WTC11 (cell line): ENCODE results near the gene SH3GL3. TPM values are rescaled to one million over a fixed set of nuclear protein-coding genes. Genes with fewer than 3 reads are reported as not detected.

Experiments used
- ATAC-seq: fragments of 200-7000 bp; cut with Tn5 transposase; 2 replicates; pipeline ENCODE4 v1.10.0; 2021; ENCODE audit warnings: mild to moderate bottlenecking, moderate library complexity
- Bru-seq: library from RNA; stranded (reverse); fragments of 400-500 nt; gene quantifications from one replicate; lab custom pipeline; 2021; lab: Mats Ljungman, UMichigan
- CTCF ChIA-PET: fragments of 300-600 bp; sonication (Branson Sonifier 250); formaldehyde crosslinking; loops from one replicate; lab custom pipeline; 2021; ENCODE audit warnings: antibody characterized with exemption; lab: Charles Lee
- POLR2A ChIA-PET: fragments of 350-600 bp; sonication (Branson Sonifier 250); formaldehyde crosslinking; loops from one replicate; lab custom pipeline; 2021; ENCODE audit warnings: antibody characterized with exemption; lab: Charles Lee
- DNase-seq: peaks from one replicate; pipeline ENCODE4 v3.0.0; 2021; ENCODE audit warnings: low spot score
- H3K27ac Mint-ChIP-seq: 2 replicates; pipeline ENCODE4 v1.8.0; 2021; ENCODE audit warnings: mixed read lengths
- H3K27me3 Mint-ChIP-seq: 2 replicates; pipeline ENCODE4 v1.8.0; 2021; ENCODE audit warnings: low read depth, mild to moderate bottlenecking, moderate library complexity, mixed read lengths
- H3K36me3 Mint-ChIP-seq: 2 replicates; pipeline ENCODE4 v1.8.0; 2021; ENCODE audit warnings: mixed read lengths
- H3K4me1 Mint-ChIP-seq: 2 replicates; pipeline ENCODE4 v1.8.0; 2022; ENCODE audit warnings: mixed read lengths
- H3K4me3 Mint-ChIP-seq: 2 replicates; pipeline ENCODE4 v1.8.0; 2021; ENCODE audit warnings: mild to moderate bottlenecking, moderate library complexity, mixed read lengths
- H3K9me3 Mint-ChIP-seq: 2 replicates; pipeline ENCODE4 v1.8.0; 2021; ENCODE audit warnings: mixed read lengths
- CBFB ChIP-seq: sonication (generic); formaldehyde crosslinking; IDR thresholded peaks from 2 replicates; pipeline ENCODE4 v1.8.1; 2022; ENCODE audit warnings: mild to moderate bottlenecking, low read depth, missing genetic modification reagents
- ETV6 ChIP-seq: sonication (generic); formaldehyde crosslinking; IDR thresholded peaks from 2 replicates; pipeline ENCODE4 v1.8.1; 2022; ENCODE audit warnings: mild to moderate bottlenecking, missing genetic modification reagents
- FOXK1 ChIP-seq: sonication (generic); formaldehyde crosslinking; IDR thresholded peaks from 2 replicates; pipeline ENCODE4 v1.8.0; 2022; ENCODE audit warnings: mild to moderate bottlenecking, moderate library complexity, missing genetic modification reagents
- GTF2I ChIP-seq: fragments of 250-450 bp; sonication (Bioruptor Pico); conservative IDR thresholded peaks from 2 replicates; pipeline ENCODE4 v1.4.0; 2021; ENCODE audit warnings: mild to moderate bottlenecking
- JAZF1 ChIP-seq: fragments of 250-450 bp; sonication (Bioruptor Pico); IDR thresholded peaks from 2 replicates; pipeline ENCODE4 v1.9.0; 2021; ENCODE audit warnings: moderate library complexity, mild to moderate bottlenecking, inconsistent platforms
- JUN ChIP-seq: sonication (generic); formaldehyde crosslinking; IDR thresholded peaks from 2 replicates; pipeline ENCODE4 v1.8.0; 2023; ENCODE audit warnings: mild to moderate bottlenecking, missing genetic modification reagents
- NFE2L1 ChIP-seq: sonication (generic); formaldehyde crosslinking; IDR thresholded peaks from 2 replicates; pipeline ENCODE4 v1.8.1; 2023; ENCODE audit warnings: missing genetic modification reagents
- NFYB ChIP-seq: sonication (generic); formaldehyde crosslinking; conservative IDR thresholded peaks from 2 replicates; pipeline ENCODE4 v1.8.0; 2022; ENCODE audit warnings: low read depth, missing genetic modification reagents
- PRRX2 ChIP-seq: fragments of 250-450 bp; sonication (Bioruptor Pico); IDR thresholded peaks from 2 replicates; pipeline ENCODE4 v1.8.0; 2021; ENCODE audit warnings: mild to moderate bottlenecking
- SP1 ChIP-seq: sonication (generic); formaldehyde crosslinking; conservative IDR thresholded peaks from 2 replicates; pipeline ENCODE4 v1.8.1; 2022; ENCODE audit warnings: missing genetic modification reagents
- TEAD1 ChIP-seq: sonication (generic); formaldehyde crosslinking; IDR thresholded peaks from 2 replicates; pipeline ENCODE4 v1.8.0; 2022; ENCODE audit warnings: mild to moderate bottlenecking, missing genetic modification reagents
- TEAD4 ChIP-seq: sonication (generic); formaldehyde crosslinking; IDR thresholded peaks from 2 replicates; pipeline ENCODE4 v1.8.0; 2022; ENCODE audit warnings: mild to moderate bottlenecking, missing genetic modification reagents
- ZNF219 ChIP-seq: sonication (generic); formaldehyde crosslinking; IDR thresholded peaks from 2 replicates; pipeline ENCODE4 v1.8.0; 2023; ENCODE audit warnings: missing genetic modification reagents, mild to moderate bottlenecking, borderline replicate concordance
- ZNF232 ChIP-seq: sonication (generic); formaldehyde crosslinking; IDR thresholded peaks from 2 replicates; pipeline ENCODE4 v1.8.0; 2022; ENCODE audit warnings: mild to moderate bottlenecking, missing genetic modification reagents
- long read RNA-seq, 3 experiments: library from RNA in 1 of 3; library from capped mRNA in 1 of 3; library from polyadenylated mRNA in 1 of 3; unstranded in 2 of 3; stranded (forward) in 1 of 3; transcript quantifications; one replicate each; pipeline ENCODE4 v2.0.0, GENCODE V29; 2021
- total RNA-seq: library from RNA; stranded (reverse); gene quantifications from 3 replicates; pipeline ENCODE4 v1.2.3, GENCODE V29; 2021
- TF ChIP-seq, protein P1 (sequence below): sonication (generic); formaldehyde crosslinking; IDR thresholded peaks from 2 replicates; pipeline ENCODE4 v1.8.1; 2023; ENCODE audit warnings: mild to moderate bottlenecking, missing genetic modification reagents, moderate library complexity
- TF ChIP-seq, protein P2 (sequence below): sonication (generic); formaldehyde crosslinking; conservative IDR thresholded peaks from 2 replicates; pipeline ENCODE4 v1.8.1; 2022; ENCODE audit warnings: mild to moderate bottlenecking, missing genetic modification reagents
- TF ChIP-seq, protein P3 (sequence below): fragments of 200-600 bp; IDR thresholded peaks from 2 replicates; pipeline ENCODE4 v1.8.0; 2022; ENCODE audit warnings: antibody characterized with exemption
- TF ChIP-seq, protein P4 (sequence below): sonication (generic); formaldehyde crosslinking; IDR thresholded peaks from 2 replicates; pipeline ENCODE4 v1.8.1; 2023; ENCODE audit warnings: mild to moderate bottlenecking, moderate library complexity, missing genetic modification reagents
- TF ChIP-seq, protein P5 (sequence below): fragments of 250-450 bp; sonication (Bioruptor Pico); IDR thresholded peaks from 2 replicates; pipeline ENCODE4 v2.1.2; 2022; ENCODE audit warnings: mild to moderate bottlenecking, moderate library complexity
- TF ChIP-seq, protein P6 (sequence below): fragments of 250-450 bp; sonication (Bioruptor Pico); IDR thresholded peaks from 2 replicates; pipeline ENCODE4 v1.9.0; 2021; ENCODE audit warnings: mild to moderate bottlenecking
- TF ChIP-seq, protein P7 (sequence below): sonication (generic); formaldehyde crosslinking; IDR thresholded peaks from 2 replicates; pipeline ENCODE4 v1.8.0; 2022; ENCODE audit warnings: mild to moderate bottlenecking, missing genetic modification reagents
- TF ChIP-seq, protein P8 (sequence below): sonication (generic); formaldehyde crosslinking; IDR thresholded peaks from 2 replicates; pipeline ENCODE4 v1.8.0; 2022; ENCODE audit warnings: mild to moderate bottlenecking, missing genetic modification reagents

The SH3GL3 gene, protein sequence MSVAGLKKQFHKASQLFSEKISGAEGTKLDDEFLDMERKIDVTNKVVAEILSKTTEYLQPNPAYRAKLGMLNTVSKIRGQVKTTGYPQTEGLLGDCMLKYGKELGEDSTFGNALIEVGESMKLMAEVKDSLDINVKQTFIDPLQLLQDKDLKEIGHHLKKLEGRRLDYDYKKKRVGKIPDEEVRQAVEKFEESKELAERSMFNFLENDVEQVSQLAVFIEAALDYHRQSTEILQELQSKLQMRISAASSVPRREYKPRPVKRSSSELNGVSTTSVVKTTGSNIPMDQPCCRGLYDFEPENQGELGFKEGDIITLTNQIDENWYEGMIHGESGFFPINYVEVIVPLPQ
- total RNA-seq (7.8 to 9.2 TPM (median 8.0 TPM) in 3 replicates), Bru-seq, nascent RNA (percentile 56 among the genes with signal in this experiment)
- long read RNA-seq, experiment 1, transcript SH3GL3-202 (9 exons, 1,806 nt), result major isoform, 27 of 38 reads
- long read RNA-seq, experiment 1, partial matches to known transcripts, result 1 of 38 reads
- long read RNA-seq, experiment 1, other reads (novel, unspliced or antisense), result 8 of 38 reads
- long read RNA-seq, experiment 2, transcript SH3GL3-202 (9 exons, 1,806 nt), result major isoform, 6 of 17 reads
- long read RNA-seq, experiment 2, partial matches to known transcripts, result 1 of 17 reads
- long read RNA-seq, experiment 2, other reads (novel, unspliced or antisense), result 9 of 17 reads
- long read RNA-seq, experiment 3, partial matches to known transcripts, result 2 of 3 reads
- long read RNA-seq, experiment 3, other reads (novel, unspliced or antisense), result 0 of 3 reads

DNA sequence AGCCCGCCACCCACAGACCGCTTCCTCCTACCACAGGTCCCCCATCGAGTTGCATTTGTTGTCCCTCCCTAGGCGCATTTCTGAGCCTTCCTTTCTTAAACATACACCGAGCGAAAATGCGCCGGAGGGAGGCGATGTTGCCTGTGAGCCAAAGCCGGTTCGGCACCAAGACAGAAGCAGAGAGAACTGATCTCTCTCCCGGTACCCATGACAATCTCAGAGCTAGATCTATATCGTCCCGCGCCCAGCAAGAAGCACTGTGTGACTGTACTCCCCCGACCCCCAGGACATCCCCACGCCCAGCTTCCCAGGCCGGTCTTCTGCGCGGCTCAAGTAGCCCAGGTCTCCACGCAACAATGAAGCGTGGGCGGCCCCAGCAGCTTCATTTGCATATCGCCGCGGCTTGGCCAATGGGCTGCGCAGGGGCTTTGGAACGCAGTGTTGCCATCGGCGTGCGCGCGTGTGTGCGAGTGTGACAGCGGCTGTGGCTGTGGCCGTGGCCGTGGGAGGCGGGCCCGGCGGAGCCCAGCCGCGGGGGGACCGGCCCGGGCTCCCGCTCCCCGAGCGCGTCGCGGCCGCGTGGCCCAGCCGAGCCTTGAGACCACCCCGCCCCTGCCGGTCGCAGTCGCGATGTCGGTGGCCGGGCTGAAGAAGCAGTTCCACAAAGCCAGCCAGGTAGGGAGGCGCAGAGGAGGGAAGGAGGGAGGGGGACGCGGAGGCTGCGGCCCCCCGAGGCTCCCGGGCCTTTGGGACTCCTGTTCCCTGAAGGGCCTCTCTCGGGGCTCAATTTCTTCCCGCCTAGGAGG, at the start of gene SH3GL3:
Gene SH3GL3, plus strand, starts transcription at position 438 of the 806 bp plus-strand sequence. Its CDS starts 193 bp downstream, at position 631.
- DNase-seq, result peak; percentile 79
- H3K4me3 Mint-ChIP-seq, result peak within 1 kb of the TSS; percentile 88
- TF ChIP-seq TEAD1 (no peak), ZNF219 (CRISPR knock-in tag) (0 out of 2 replicates have a peak, but pooled peaks have one; percentile 17), ZNF232 (0 out of 2 replicates have a peak, but pooled peaks have one; percentile 42), FOXK1 (peak; percentile 91), CBFB (CRISPR knock-in tag) (no peak), NFYB (CRISPR knock-in tag) (peak; percentile 82), SP1 (peak; percentile 65), JUN (CRISPR knock-in tag) (no peak), TEAD4 (CRISPR knock-in tag) (no peak), NFE2L1 (no peak), GTF2I (CRISPR knock-in tag) (no peak), JAZF1 (CRISPR knock-in tag) (no peak), ETV6 (CRISPR knock-in tag) (peak; percentile 55; the same call in 1 of the 2 replicates), PRRX2 (CRISPR knock-in tag) (no peak)
- TF ChIP-seq, protein P1, sequence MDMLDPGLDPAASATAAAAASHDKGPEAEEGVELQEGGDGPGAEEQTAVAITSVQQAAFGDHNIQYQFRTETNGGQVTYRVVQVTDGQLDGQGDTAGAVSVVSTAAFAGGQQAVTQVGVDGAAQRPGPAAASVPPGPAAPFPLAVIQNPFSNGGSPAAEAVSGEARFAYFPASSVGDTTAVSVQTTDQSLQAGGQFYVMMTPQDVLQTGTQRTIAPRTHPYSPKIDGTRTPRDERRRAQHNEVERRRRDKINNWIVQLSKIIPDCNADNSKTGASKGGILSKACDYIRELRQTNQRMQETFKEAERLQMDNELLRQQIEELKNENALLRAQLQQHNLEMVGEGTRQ (CRISPR knock-in tag), result no peak
- TF ChIP-seq, protein P2, sequence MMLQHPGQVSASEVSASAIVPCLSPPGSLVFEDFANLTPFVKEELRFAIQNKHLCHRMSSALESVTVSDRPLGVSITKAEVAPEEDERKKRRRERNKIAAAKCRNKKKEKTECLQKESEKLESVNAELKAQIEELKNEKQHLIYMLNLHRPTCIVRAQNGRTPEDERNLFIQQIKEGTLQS (CRISPR knock-in tag), result no peak
- TF ChIP-seq, protein P3, sequence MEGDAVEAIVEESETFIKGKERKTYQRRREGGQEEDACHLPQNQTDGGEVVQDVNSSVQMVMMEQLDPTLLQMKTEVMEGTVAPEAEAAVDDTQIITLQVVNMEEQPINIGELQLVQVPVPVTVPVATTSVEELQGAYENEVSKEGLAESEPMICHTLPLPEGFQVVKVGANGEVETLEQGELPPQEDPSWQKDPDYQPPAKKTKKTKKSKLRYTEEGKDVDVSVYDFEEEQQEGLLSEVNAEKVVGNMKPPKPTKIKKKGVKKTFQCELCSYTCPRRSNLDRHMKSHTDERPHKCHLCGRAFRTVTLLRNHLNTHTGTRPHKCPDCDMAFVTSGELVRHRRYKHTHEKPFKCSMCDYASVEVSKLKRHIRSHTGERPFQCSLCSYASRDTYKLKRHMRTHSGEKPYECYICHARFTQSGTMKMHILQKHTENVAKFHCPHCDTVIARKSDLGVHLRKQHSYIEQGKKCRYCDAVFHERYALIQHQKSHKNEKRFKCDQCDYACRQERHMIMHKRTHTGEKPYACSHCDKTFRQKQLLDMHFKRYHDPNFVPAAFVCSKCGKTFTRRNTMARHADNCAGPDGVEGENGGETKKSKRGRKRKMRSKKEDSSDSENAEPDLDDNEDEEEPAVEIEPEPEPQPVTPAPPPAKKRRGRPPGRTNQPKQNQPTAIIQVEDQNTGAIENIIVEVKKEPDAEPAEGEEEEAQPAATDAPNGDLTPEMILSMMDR, result no peak
- TF ChIP-seq, protein P4, sequence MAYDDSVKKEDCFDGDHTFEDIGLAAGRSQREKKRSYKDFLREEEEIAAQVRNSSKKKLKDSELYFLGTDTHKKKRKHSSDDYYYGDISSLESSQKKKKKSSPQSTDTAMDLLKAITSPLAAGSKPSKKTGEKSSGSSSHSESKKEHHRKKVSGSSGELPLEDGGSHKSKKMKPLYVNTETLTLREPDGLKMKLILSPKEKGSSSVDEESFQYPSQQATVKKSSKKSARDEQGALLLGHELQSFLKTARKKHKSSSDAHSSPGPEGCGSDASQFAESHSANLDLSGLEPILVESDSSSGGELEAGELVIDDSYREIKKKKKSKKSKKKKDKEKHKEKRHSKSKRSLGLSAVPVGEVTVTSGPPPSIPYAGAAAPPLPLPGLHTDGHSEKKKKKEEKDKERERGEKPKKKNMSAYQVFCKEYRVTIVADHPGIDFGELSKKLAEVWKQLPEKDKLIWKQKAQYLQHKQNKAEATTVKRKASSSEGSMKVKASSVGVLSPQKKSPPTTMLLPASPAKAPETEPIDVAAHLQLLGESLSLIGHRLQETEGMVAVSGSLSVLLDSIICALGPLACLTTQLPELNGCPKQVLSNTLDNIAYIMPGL (CRISPR knock-in tag), result 0 out of 2 replicates have a peak, but pooled peaks have one; percentile 4
- TF ChIP-seq, protein P5, sequence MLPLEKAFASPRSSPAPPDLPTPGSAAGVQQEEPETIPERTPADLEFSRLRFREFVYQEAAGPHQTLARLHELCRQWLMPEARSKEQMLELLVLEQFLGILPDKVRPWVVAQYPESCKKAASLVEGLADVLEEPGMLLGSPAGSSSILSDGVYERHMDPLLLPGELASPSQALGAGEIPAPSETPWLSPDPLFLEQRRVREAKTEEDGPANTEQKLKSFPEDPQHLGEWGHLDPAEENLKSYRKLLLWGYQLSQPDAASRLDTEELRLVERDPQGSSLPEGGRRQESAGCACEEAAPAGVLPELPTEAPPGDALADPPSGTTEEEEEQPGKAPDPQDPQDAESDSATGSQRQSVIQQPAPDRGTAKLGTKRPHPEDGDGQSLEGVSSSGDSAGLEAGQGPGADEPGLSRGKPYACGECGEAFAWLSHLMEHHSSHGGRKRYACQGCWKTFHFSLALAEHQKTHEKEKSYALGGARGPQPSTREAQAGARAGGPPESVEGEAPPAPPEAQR (CRISPR knock-in tag), result no peak
- TF ChIP-seq, protein P6, sequence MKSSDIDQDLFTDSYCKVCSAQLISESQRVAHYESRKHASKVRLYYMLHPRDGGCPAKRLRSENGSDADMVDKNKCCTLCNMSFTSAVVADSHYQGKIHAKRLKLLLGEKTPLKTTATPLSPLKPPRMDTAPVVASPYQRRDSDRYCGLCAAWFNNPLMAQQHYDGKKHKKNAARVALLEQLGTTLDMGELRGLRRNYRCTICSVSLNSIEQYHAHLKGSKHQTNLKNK (CRISPR knock-in tag), result no peak
- TF ChIP-seq, protein P7, sequence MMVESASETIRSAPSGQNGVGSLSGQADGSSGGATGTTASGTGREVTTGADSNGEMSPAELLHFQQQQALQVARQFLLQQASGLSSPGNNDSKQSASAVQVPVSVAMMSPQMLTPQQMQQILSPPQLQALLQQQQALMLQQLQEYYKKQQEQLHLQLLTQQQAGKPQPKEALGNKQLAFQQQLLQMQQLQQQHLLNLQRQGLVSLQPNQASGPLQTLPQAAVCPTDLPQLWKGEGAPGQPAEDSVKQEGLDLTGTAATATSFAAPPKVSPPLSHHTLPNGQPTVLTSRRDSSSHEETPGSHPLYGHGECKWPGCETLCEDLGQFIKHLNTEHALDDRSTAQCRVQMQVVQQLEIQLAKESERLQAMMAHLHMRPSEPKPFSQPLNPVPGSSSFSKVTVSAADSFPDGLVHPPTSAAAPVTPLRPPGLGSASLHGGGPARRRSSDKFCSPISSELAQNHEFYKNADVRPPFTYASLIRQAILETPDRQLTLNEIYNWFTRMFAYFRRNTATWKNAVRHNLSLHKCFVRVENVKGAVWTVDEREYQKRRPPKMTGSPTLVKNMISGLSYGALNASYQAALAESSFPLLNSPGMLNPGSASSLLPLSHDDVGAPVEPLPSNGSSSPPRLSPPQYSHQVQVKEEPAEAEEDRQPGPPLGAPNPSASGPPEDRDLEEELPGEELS (CRISPR knock-in tag), result peak; percentile 60; the same call in 1 of the 2 replicates
- TF ChIP-seq, protein P8, sequence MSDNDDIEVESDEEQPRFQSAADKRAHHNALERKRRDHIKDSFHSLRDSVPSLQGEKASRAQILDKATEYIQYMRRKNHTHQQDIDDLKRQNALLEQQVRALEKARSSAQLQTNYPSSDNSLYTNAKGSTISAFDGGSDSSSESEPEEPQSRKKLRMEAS, result peak; percentile 49; the same call in 1 of the 2 replicates
- H3K4me1 Mint-ChIP-seq, result peaks cover 25% of the 10 kb centered on the region
- CTCF ChIA-PET, result interaction anchor here (0.8 to 5.0 kb wide), 33 partner anchors 9 to 380 kb away, joined by 3 to 83 read pairs (median 6); partner anchors contain the start of gene BTBD1
- H3K27me3 Mint-ChIP-seq, result peaks cover 21% of the 10 kb centered on the region
- POLR2A ChIA-PET, result interaction anchor here (0.5 to 0.8 kb wide), 4 partner anchors 9 to 103 kb away, joined by 3 to 4 read pairs (median 4); no protein-coding TSS in a partner anchor
- ATAC-seq, result peak; percentile 77
- H3K36me3 Mint-ChIP-seq, result no peaks in the 10 kb centered on the region
- 0 out of 2 replicates have a peak within 1 kb of the TSS, but pooled peaks have one; percentile 30 for H3K27ac Mint-ChIP-seq
- no peaks in the 10 kb centered on the region for H3K9me3 Mint-ChIP-seq
